HEK293 (cell line): ENCODE measurements around the gene FBLN5.

Source experiments
- CTCF ChIA-PET: fragments of 350-600 bp; formaldehyde crosslinking; extraction: SDS; loops from one replicate; lab custom pipeline; 2021; ENCODE audit warnings: antibody characterized with exemption; lab: Yijun Ruan, JAX
- POLR2A ChIA-PET: fragments of 300-600 bp; formaldehyde crosslinking; extraction: SDS; loops from one replicate; lab custom pipeline; 2020; ENCODE audit warnings: antibody characterized with exemption, inconsistent platforms; lab: Yijun Ruan, JAX
- H3K27ac ChIP-seq: fragments of 200-500 bp; sonication (Bioruptor generic); 2 replicates; pipeline ENCODE4 v1.5.1; 2014; ENCODE audit warnings: low read depth, low read length, control low read depth, inconsistent platforms; ENCODE audit errors: extremely low read depth
- H3K36me3 ChIP-seq, 2 experiments: fragments of 200-500 bp in 1 of 2; sonication (Bioruptor generic) in 1 of 2; 1 replicate in 1 of 2; 2 replicates in 1 of 2; pipeline ENCODE4 v1.5.1; 2014 to 2017; ENCODE audit warnings: inconsistent platforms in 2 of 2, low read length in 2 of 2; ENCODE audit not compliant: control insufficient read depth in 2 of 2, insufficient read depth in 1 of 2
- H3K4me1 ChIP-seq: fragments of 200-500 bp; sonication (Bioruptor generic); 2 replicates; pipeline ENCODE4 v1.5.1; 2014; ENCODE audit warnings: mild to moderate bottlenecking, low read length, inconsistent platforms; ENCODE audit not compliant: control insufficient read depth, insufficient read depth
- H3K4me3 ChIP-seq: 2 replicates; pipeline ENCODE4 v1.5.1; 2011; ENCODE audit warnings: low read depth, mild to moderate bottlenecking, control low read depth, low read length, moderate library complexity
- H3K9me3 ChIP-seq: fragments of 200-500 bp; sonication (Bioruptor generic); 2 replicates; pipeline ENCODE4 v1.5.1; 2014; ENCODE audit warnings: low read depth, low read length, inconsistent platforms; ENCODE audit not compliant: control insufficient read depth, insufficient read depth
- IKZF3 ChIP-seq: fragments of 450-650 bp; IDR thresholded peaks from 2 replicates; pipeline ENCODE4 v1.5.0; 2018; ENCODE audit warnings: missing biosample characterization, mild to moderate bottlenecking, missing genetic modification characterization, moderate library complexity
- SCRT1 ChIP-seq: fragments of 450-650 bp; formaldehyde crosslinking; IDR thresholded peaks from 2 replicates; pipeline ENCODE4 v1.5.1; 2016; ENCODE audit warnings: missing biosample characterization, missing genetic modification characterization, borderline replicate concordance
- YY1 ChIP-seq: fragments of 450-650 bp; formaldehyde crosslinking; IDR thresholded peaks from 2 replicates; pipeline ENCODE4 v1.5.1; 2018; ENCODE audit warnings: missing biosample characterization, missing genetic modification characterization
- ZBTB1 ChIP-seq: fragments of 450-650 bp; formaldehyde crosslinking; IDR thresholded peaks from 2 replicates; pipeline ENCODE4 v1.5.1; 2016; ENCODE audit warnings: missing biosample characterization, missing genetic modification characterization
- ZBTB17 ChIP-seq: fragments of 450-650 bp; formaldehyde crosslinking; IDR thresholded peaks from 2 replicates; pipeline ENCODE4 v1.5.1; 2016; ENCODE audit warnings: missing biosample characterization, missing genetic modification characterization
- ZBTB21 ChIP-seq: fragments of 450-650 bp; formaldehyde crosslinking; IDR thresholded peaks from 2 replicates; pipeline ENCODE4 v1.5.1; 2017; ENCODE audit warnings: missing biosample characterization, missing genetic modification characterization
- ZBTB8A ChIP-seq: fragments of 450-650 bp; formaldehyde crosslinking; IDR thresholded peaks from 2 replicates; pipeline ENCODE4 v1.5.1; 2016; ENCODE audit warnings: missing biosample characterization, missing genetic modification characterization
- ZFP41 ChIP-seq: fragments of 450-650 bp; formaldehyde crosslinking; IDR thresholded peaks from 2 replicates; pipeline ENCODE4 v1.5.1; 2016; ENCODE audit warnings: missing biosample characterization, missing genetic modification characterization, borderline replicate concordance
- ZNF132 ChIP-seq: fragments of 450-650 bp; formaldehyde crosslinking; IDR thresholded peaks from 2 replicates; pipeline ENCODE4 v1.5.1; 2017; ENCODE audit warnings: missing biosample characterization, missing genetic modification characterization, borderline replicate concordance
- ZNF175 ChIP-seq: fragments of 450-650 bp; formaldehyde crosslinking; IDR thresholded peaks from 2 replicates; pipeline ENCODE4 v1.5.1; 2016; ENCODE audit warnings: missing biosample characterization, missing genetic modification characterization
- ZNF211 ChIP-seq: fragments of 450-650 bp; formaldehyde crosslinking; IDR thresholded peaks from 2 replicates; pipeline ENCODE4 v1.5.1; 2016; ENCODE audit warnings: low read depth, missing biosample characterization, missing genetic modification characterization
- ZNF354C ChIP-seq: fragments of 450-650 bp; formaldehyde crosslinking; IDR thresholded peaks from 2 replicates; pipeline ENCODE4 v1.5.1; 2016; ENCODE audit warnings: missing biosample characterization, missing genetic modification characterization, low read depth, borderline replicate concordance
- ZNF391 ChIP-seq: fragments of 450-650 bp; formaldehyde crosslinking; IDR thresholded peaks from 2 replicates; pipeline ENCODE4 v1.5.1; 2016; ENCODE audit warnings: low read depth, missing biosample characterization, missing genetic modification characterization, borderline replicate concordance
- ZNF600 ChIP-seq: fragments of 450-650 bp; formaldehyde crosslinking; IDR thresholded peaks from 2 replicates; pipeline ENCODE4 v1.5.1; 2016; ENCODE audit warnings: missing biosample characterization, missing genetic modification characterization
- ZNF621 ChIP-seq: fragments of 450-650 bp; formaldehyde crosslinking; IDR thresholded peaks from 2 replicates; pipeline ENCODE4 v1.5.1; 2017; ENCODE audit warnings: missing biosample characterization, missing genetic modification characterization
- ZNF791 ChIP-seq: fragments of 450-650 bp; formaldehyde crosslinking; IDR thresholded peaks from 2 replicates; pipeline ENCODE4 v1.5.1; 2016; ENCODE audit warnings: missing biosample characterization, missing genetic modification characterization
- TF ChIP-seq, protein P1 (sequence below): fragments of 450-650 bp; formaldehyde crosslinking; IDR thresholded peaks from 2 replicates; pipeline ENCODE4 v1.5.1; 2016; ENCODE audit warnings: missing biosample characterization, missing genetic modification characterization
- TF ChIP-seq, protein P2 (sequence below): fragments of 450-650 bp; formaldehyde crosslinking; IDR thresholded peaks from 2 replicates; pipeline ENCODE4 v1.5.1; 2016; ENCODE audit warnings: missing biosample characterization, missing genetic modification characterization
- TF ChIP-seq, protein P3 (sequence below): fragments of 450-650 bp; formaldehyde crosslinking; IDR thresholded peaks from 2 replicates; pipeline ENCODE4 v1.5.1; 2016; ENCODE audit warnings: missing biosample characterization, missing genetic modification characterization
- TF ChIP-seq, protein P4 (sequence below): fragments of 450-650 bp; formaldehyde crosslinking; IDR thresholded peaks from 2 replicates; pipeline ENCODE4 v1.5.1; 2017; ENCODE audit warnings: missing biosample characterization, missing genetic modification characterization
- TF ChIP-seq, protein P5 (sequence below): fragments of 450-650 bp; formaldehyde crosslinking; IDR thresholded peaks from 2 replicates; pipeline ENCODE4 v1.5.1; 2016; ENCODE audit warnings: missing biosample characterization, missing genetic modification characterization, borderline replicate concordance
- TF ChIP-seq, protein P6 (sequence below): IDR thresholded peaks from 2 replicates; pipeline ENCODE4 v1.6.1; 2011; ENCODE audit warnings: mild to moderate bottlenecking, low read depth, low read length, borderline replicate concordance

FBLN5 gene

DNA sequence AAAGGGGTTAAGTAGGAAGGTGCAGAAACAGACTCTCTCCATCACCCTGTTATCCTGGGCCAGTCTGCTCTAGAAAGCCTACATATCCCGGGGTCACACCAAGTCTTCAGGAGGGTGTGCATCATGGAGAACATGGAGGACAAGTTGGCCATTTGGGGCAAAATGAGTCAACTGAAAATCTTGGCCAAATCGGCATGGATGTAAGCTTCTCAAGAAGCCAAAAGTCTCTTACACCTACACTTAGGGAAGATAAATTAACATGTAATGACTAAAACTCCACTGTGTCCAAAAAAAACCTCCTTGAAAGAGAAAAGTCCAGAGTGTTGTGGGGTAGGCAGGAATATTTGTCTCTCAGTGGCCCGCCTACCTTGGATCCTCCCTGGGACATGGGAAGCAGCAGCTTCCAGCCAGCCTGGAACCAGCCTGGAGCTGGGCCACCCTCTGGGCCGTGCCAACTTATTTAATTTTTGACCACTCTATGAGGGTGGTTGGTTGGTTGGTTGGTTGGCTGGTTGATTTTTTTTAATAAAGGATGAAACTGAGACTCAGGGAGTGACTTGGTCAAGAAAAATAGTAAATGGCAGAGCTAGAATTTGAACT is 62.3 kb downstream of the FBLN5 start:
- Histone ChIP-seq H3K36me3 (peaks cover 0 to 3% of the 10 kb centered on the region in 2 experiments; a peak in 2 of 3 replicates), H3K9me3 (no peaks in the 10 kb centered on the region), H3K4me1 (no peaks in the 10 kb centered on the region), H3K4me3 (no peak overlapping the region), H3K27ac (no peak overlapping the region)
- POLR2A ChIA-PET = no interaction called here
- TF ChIP-seq ZBTB21 (no peak), ZNF354C (tag by site-specific recombination) (no peak), ZNF391 (tag by site-specific recombination) (no peak), ZBTB17 (tag by site-specific recombination) (no peak), SCRT1 (tag by site-specific recombination) (no peak), ZNF621 (tag by site-specific recombination) (no peak), ZNF132 (no peak), ZBTB8A (tag by site-specific recombination) (no peak)
- TF ChIP-seq, protein P1, sequence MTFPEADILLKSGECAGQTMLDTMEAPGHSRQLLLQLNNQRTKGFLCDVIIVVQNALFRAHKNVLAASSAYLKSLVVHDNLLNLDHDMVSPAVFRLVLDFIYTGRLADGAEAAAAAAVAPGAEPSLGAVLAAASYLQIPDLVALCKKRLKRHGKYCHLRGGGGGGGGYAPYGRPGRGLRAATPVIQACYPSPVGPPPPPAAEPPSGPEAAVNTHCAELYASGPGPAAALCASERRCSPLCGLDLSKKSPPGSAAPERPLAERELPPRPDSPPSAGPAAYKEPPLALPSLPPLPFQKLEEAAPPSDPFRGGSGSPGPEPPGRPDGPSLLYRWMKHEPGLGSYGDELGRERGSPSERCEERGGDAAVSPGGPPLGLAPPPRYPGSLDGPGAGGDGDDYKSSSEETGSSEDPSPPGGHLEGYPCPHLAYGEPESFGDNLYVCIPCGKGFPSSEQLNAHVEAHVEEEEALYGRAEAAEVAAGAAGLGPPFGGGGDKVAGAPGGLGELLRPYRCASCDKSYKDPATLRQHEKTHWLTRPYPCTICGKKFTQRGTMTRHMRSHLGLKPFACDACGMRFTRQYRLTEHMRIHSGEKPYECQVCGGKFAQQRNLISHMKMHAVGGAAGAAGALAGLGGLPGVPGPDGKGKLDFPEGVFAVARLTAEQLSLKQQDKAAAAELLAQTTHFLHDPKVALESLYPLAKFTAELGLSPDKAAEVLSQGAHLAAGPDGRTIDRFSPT = no peak
- TF ChIP-seq, protein P2, sequence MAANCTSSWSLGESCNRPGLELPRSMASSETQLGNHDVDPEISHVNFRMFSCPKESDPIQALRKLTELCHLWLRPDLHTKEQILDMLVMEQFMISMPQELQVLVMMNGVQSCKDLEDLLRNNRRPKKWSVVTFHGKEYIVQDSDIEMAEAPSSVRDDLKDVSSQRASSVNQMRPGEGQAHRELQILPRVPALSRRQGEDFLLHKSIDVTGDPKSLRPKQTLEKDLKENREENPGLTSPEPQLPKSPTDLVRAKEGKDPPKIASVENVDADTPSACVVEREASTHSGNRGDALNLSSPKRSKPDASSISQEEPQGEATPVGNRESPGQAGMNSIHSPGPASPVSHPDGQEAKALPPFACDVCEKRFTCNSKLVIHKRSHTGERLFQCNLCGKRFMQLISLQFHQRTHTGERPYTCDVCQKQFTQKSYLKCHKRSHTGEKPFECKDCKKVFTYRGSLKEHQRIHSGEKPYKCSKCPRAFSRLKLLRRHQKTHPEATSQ (tag by site-specific recombination) = no peak
- CTCF ChIA-PET = interaction anchor here (1.2 to 1.3 kb wide), 2 partner anchors 8 to 26 kb away, joined by 4 to 5 read pairs; no protein-coding TSS in a partner anchor

DNA sequence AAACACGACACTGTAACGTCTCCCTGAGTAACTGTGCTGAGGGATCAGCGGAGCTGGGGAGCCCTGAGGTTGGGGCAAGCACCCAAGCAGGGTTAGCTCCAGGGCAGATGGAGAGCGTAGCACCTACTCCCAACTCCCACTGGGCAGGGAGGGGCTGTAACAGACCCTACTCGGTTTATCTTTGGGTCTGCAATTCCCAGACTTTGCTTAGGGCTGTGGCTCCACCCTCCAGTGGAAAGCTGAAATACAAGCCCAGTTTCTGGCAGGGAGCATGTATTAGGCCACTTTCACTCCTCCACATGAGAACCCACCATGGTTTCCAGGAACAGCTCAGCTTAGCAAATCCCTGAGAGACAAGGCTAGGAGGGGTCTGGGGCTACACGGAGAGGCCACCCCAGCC is 62.8 kb downstream of the FBLN5 start:
- ChIA-PET POLR2A (no interaction called here), CTCF (interaction anchor here (1.2 to 1.3 kb wide), 2 partner anchors 9 to 27 kb away, joined by 4 to 5 read pairs; no protein-coding TSS in a partner anchor)
- Histone ChIP-seq H3K36me3 (peaks cover 0 to 3% of the 10 kb centered on the region in 2 experiments; a peak in 2 of 3 replicates), H3K4me3 (no peak overlapping the region), H3K9me3 (no peaks in the 10 kb centered on the region), H3K4me1 (no peaks in the 10 kb centered on the region), H3K27ac (no peak overlapping the region)
- TF ChIP-seq, protein P3, sequence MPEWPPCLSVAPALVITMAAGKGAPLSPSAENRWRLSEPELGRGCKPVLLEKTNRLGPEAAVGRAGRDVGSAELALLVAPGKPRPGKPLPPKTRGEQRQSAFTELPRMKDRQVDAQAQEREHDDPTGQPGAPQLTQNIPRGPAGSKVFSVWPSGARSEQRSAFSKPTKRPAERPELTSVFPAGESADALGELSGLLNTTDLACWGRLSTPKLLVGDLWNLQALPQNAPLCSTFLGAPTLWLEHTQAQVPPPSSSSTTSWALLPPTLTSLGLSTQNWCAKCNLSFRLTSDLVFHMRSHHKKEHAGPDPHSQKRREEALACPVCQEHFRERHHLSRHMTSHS (tag by site-specific recombination) = no peak
- no peak for TF ChIP-seq ZNF175
- no peak for TF ChIP-seq ZNF791 (tag by site-specific recombination)
- TF ChIP-seq, protein P4, sequence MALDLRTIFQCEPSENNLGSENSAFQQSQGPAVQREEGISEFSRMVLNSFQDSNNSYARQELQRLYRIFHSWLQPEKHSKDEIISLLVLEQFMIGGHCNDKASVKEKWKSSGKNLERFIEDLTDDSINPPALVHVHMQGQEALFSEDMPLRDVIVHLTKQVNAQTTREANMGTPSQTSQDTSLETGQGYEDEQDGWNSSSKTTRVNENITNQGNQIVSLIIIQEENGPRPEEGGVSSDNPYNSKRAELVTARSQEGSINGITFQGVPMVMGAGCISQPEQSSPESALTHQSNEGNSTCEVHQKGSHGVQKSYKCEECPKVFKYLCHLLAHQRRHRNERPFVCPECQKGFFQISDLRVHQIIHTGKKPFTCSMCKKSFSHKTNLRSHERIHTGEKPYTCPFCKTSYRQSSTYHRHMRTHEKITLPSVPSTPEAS (tag by site-specific recombination) = no peak
- no peak for TF ChIP-seq ZNF600 (tag by site-specific recombination)
- TF ChIP-seq YY1 = no peak
- no peak for TF ChIP-seq ZBTB1 (tag by site-specific recombination)
- TF ChIP-seq IKZF3 (tag by site-specific recombination) = no peak
- TF ChIP-seq ZNF211 (tag by site-specific recombination) = no peak
- TF ChIP-seq, protein P5, sequence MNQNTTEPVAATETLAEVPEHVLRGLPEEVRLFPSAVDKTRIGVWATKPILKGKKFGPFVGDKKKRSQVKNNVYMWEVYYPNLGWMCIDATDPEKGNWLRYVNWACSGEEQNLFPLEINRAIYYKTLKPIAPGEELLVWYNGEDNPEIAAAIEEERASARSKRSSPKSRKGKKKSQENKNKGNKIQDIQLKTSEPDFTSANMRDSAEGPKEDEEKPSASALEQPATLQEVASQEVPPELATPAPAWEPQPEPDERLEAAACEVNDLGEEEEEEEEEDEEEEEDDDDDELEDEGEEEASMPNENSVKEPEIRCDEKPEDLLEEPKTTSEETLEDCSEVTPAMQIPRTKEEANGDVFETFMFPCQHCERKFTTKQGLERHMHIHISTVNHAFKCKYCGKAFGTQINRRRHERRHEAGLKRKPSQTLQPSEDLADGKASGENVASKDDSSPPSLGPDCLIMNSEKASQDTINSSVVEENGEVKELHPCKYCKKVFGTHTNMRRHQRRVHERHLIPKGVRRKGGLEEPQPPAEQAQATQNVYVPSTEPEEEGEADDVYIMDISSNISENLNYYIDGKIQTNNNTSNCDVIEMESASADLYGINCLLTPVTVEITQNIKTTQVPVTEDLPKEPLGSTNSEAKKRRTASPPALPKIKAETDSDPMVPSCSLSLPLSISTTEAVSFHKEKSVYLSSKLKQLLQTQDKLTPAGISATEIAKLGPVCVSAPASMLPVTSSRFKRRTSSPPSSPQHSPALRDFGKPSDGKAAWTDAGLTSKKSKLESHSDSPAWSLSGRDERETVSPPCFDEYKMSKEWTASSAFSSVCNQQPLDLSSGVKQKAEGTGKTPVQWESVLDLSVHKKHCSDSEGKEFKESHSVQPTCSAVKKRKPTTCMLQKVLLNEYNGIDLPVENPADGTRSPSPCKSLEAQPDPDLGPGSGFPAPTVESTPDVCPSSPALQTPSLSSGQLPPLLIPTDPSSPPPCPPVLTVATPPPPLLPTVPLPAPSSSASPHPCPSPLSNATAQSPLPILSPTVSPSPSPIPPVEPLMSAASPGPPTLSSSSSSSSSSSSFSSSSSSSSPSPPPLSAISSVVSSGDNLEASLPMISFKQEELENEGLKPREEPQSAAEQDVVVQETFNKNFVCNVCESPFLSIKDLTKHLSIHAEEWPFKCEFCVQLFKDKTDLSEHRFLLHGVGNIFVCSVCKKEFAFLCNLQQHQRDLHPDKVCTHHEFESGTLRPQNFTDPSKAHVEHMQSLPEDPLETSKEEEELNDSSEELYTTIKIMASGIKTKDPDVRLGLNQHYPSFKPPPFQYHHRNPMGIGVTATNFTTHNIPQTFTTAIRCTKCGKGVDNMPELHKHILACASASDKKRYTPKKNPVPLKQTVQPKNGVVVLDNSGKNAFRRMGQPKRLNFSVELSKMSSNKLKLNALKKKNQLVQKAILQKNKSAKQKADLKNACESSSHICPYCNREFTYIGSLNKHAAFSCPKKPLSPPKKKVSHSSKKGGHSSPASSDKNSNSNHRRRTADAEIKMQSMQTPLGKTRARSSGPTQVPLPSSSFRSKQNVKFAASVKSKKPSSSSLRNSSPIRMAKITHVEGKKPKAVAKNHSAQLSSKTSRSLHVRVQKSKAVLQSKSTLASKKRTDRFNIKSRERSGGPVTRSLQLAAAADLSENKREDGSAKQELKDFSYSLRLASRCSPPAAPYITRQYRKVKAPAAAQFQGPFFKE (tag by site-specific recombination) = no peak
- TF ChIP-seq, protein P6, sequence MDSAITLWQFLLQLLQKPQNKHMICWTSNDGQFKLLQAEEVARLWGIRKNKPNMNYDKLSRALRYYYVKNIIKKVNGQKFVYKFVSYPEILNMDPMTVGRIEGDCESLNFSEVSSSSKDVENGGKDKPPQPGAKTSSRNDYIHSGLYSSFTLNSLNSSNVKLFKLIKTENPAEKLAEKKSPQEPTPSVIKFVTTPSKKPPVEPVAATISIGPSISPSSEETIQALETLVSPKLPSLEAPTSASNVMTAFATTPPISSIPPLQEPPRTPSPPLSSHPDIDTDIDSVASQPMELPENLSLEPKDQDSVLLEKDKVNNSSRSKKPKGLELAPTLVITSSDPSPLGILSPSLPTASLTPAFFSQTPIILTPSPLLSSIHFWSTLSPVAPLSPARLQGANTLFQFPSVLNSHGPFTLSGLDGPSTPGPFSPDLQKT = no peak
- no peak for TF ChIP-seq ZFP41 (tag by site-specific recombination)
